DOHH2 (cell line): ENCODE measurements around the gene C4orf17.

ENCODE experiments used
- CTCF ChIP-seq: fragments of 200-600 bp; sonication (generic); IDR thresholded peaks from one replicate; pipeline ENCODE4 v1.5.1; 2014; ENCODE audit warnings: antibody characterized with exemption, mild to moderate bottlenecking, low read depth, low read length; ENCODE audit not compliant: poor library complexity, severe bottlenecking
- EZH2phosphoT487 ChIP-seq: fragments of 200-600 bp; sonication (generic); IDR thresholded peaks from 2 replicates; pipeline ENCODE4 v1.6.1; 2017; ENCODE audit warnings: borderline replicate concordance, mild to moderate bottlenecking, antibody characterized with exemption, low read length, moderate library complexity, mixed read lengths

GRCh38 chr4:99587803-99588202, 77.0 kb downstream of the C4orf17 start:
- no peak for TF ChIP-seq CTCF
- TF ChIP-seq EZH2phosphoT487: no peak
